Caco-2 (cell line): Measurements from ENCODE around the gene TMCC1. TPM values are rescaled to one million over a fixed set of nuclear protein-coding genes. Genes with fewer than 3 reads are reported as not detected.

ENCODE experiments used
- BruUV-seq: library from RNA; stranded (reverse); fragments of 400-500 nt; replicated peaks from 2 replicates; lab custom pipeline; 2021; lab: Mats Ljungman, UMichigan
- CTCF ChIA-PET: fragments of 300-600 bp; sonication (Branson Sonifier 250); formaldehyde crosslinking; loops from one replicate; lab custom pipeline; 2022; ENCODE audit warnings: antibody characterized with exemption; lab: Charles Lee
- POLR2A ChIA-PET: fragments of 300-600 bp; sonication (Branson Sonifier 250); formaldehyde crosslinking; loops from one replicate; lab custom pipeline; 2022; ENCODE audit warnings: antibody characterized with exemption; lab: Charles Lee
- DNase-seq, 2 experiments: peaks; one replicate each; pipeline versions ENCODE4 v3.0.0 to v3.0.0-alpha.2; 2020 to 2022
- H3K27me3 ChIP-seq: replicated peaks from 2 replicates; pipeline ENCODE4 v1.6.0; 2011; ENCODE audit warnings: low read length; ENCODE audit not compliant: control insufficient read depth, insufficient read depth
- H3K36me3 ChIP-seq: 2 replicates; pipeline ENCODE4 v1.5.1; 2011; ENCODE audit warnings: low read length; ENCODE audit not compliant: control insufficient read depth, insufficient read depth
- H3K4me1 ChIP-seq: fragments of 250-450 bp; sonication (Bioruptor Pico); 2 replicates; pipeline ENCODE4 v1.5.1; 2020; ENCODE audit warnings: mild to moderate bottlenecking
- H3K4me3 ChIP-seq: 2 replicates; pipeline ENCODE4 v1.5.1; 2011; ENCODE audit warnings: low read depth, mild to moderate bottlenecking, control low read depth, low read length
- H3K9me3 ChIP-seq: fragments of 250-450 bp; sonication (Bioruptor Pico); 2 replicates; pipeline ENCODE4 v1.5.1; 2020; ENCODE audit warnings: mild to moderate bottlenecking, moderate library complexity
- H3K27ac Mint-ChIP-seq: one replicate; pipeline ENCODE4 v1.8.0; 2022; ENCODE audit warnings: mixed read lengths; ENCODE audit not compliant: unreplicated experiment
- H3K27me3 Mint-ChIP-seq: one replicate; pipeline ENCODE4 v1.8.0; 2022; ENCODE audit warnings: mixed read lengths; ENCODE audit not compliant: insufficient read depth, unreplicated experiment
- H3K36me3 Mint-ChIP-seq: one replicate; pipeline ENCODE4 v1.8.0; 2022; ENCODE audit warnings: mild to moderate bottlenecking, mixed read lengths; ENCODE audit not compliant: insufficient read depth, unreplicated experiment
- H3K4me1 Mint-ChIP-seq: one replicate; pipeline ENCODE4 v1.8.0; 2022; ENCODE audit warnings: low read depth, mixed read lengths; ENCODE audit not compliant: unreplicated experiment
- H3K4me3 Mint-ChIP-seq: one replicate; pipeline ENCODE4 v1.8.0; 2022; ENCODE audit warnings: mild to moderate bottlenecking, moderate library complexity, mixed read lengths; ENCODE audit not compliant: unreplicated experiment
- H3K9me3 Mint-ChIP-seq: one replicate; pipeline ENCODE4 v1.8.0; 2022; ENCODE audit warnings: mixed read lengths; ENCODE audit not compliant: unreplicated experiment
- CTCF ChIP-seq, 2 experiments: fragments of 200-600 bp in 1 of 2; IDR thresholded peaks; 1 replicate in 1 of 2; 2 replicates in 1 of 2; pipeline versions ENCODE4 v1.5.1 to v1.8.0; 2011 to 2022; ENCODE audit warnings: antibody characterized with exemption in 1 of 2, control low read depth in 1 of 2, inconsistent platforms in 1 of 2, low read depth in 1 of 2, low read length in 1 of 2, mild to moderate bottlenecking in 1 of 2, moderate library complexity in 1 of 2; ENCODE audit not compliant: insufficient read depth in 1 of 2, severe bottlenecking in 1 of 2, unreplicated experiment in 1 of 2
- intact Hi-C: fragments of 100-400 bp; cut with micrococcal nuclease; formaldehyde crosslinking; loops from one replicate; pipeline ENCODE4 v1.10.0; 2022; ENCODE audit not compliant: unreplicated experiment
- total RNA-seq: library from RNA; stranded (reverse); gene quantifications from 2 replicates; pipeline ENCODE4 v1.2.3, GENCODE V29; 2022

Gene TMCC1
- total RNA-seq, 1 experiment from 2014 or later, result 27.8 TPM

DNA sequence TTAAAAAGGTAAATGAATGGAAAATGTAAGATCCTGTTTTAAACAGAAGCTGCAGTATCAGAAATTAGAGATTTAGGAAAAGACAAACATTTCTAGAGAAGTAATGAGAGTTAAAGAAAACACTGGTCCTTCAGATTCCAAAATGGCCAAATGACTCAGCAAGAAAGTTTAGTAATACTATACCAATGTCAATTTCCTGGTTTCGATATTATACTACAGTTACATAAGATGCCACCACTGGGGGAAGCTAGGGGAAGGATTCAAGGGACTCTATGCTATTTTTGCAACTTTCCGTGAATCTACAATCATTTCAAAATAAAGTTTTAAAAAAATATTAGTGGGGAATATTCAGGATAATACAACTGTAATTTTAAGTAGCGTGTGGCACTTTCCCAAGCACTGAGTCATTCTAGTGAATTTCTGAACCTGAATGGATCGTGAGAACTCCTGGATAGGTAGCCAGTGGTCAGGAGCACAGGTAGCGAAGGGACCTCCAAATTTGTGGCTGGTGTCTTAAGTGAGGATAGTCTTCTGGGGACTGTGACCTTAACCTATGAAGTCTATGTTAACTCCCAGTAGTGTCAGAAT lies 37.6 kb downstream of the TMCC1 start:
- POLR2A ChIA-PET, result no interaction called here
- Mint-ChIP-seq H3K36me3 (peaks cover 8% of the 10 kb centered on the region), H3K4me3 (no peak overlapping the region), H3K27ac (no peak overlapping the region), H3K9me3 (no peaks in the 10 kb centered on the region), H3K27me3 (no peaks in the 10 kb centered on the region), H3K4me1 (no peaks in the 10 kb centered on the region)
- no TSS peak for BruUV-seq
- intact Hi-C loops, result no loop called here
- 0 out of 2 replicates have a peak, but pooled peaks cover 1% of the 10 kb centered on the region for H3K9me3 ChIP-seq
- H3K36me3 ChIP-seq, result no peaks in the 10 kb centered on the region; the same call in 1 of the 2 replicates
- DNase-seq, result no peak
- no peak for TF ChIP-seq CTCF (IDR thresholded peaks at IDR 0.05; ENCODE audit: insufficient read depth in 1 of 2, low read depth in 1 of 2, low read length in 1 of 2, severe bottlenecking in 1 of 2, unreplicated experiment in 1 of 2)
- no peaks in the 10 kb centered on the region for H3K27me3 ChIP-seq
- CTCF ChIA-PET, result no interaction called here
- H3K4me1 ChIP-seq, result 0 out of 2 replicates have a peak, but pooled peaks cover 6% of the 10 kb centered on the region
- no peak overlapping the region for H3K4me3 ChIP-seq

GRCh38 chr3:129855170-129855831 lies 38.2 kb downstream of the TMCC1 start:
- BruUV-seq, result no TSS peak
- Mint-ChIP-seq H3K27ac (no peak overlapping the region), H3K36me3 (peaks cover 9% of the 10 kb centered on the region), H3K9me3 (no peaks in the 10 kb centered on the region), H3K4me3 (no peak overlapping the region), H3K4me1 (no peaks in the 10 kb centered on the region), H3K27me3 (no peaks in the 10 kb centered on the region)
- 0 out of 2 replicates have a peak, but pooled peaks cover 6% of the 10 kb centered on the region for H3K4me1 ChIP-seq
- peaks cover 5% of the 10 kb centered on the region; the same call in 1 of the 2 replicates for H3K9me3 ChIP-seq
- DNase-seq, result no peak
- POLR2A ChIA-PET, result no interaction called here
- intact Hi-C loops, result no loop called here
- no peak overlapping the region for H3K4me3 ChIP-seq
- CTCF ChIA-PET, result no interaction called here
- no peaks in the 10 kb centered on the region for H3K27me3 ChIP-seq
- no peak for TF ChIP-seq CTCF (IDR thresholded peaks at IDR 0.05; ENCODE audit: insufficient read depth in 1 of 2, low read depth in 1 of 2, low read length in 1 of 2, severe bottlenecking in 1 of 2, unreplicated experiment in 1 of 2)
- no peaks in the 10 kb centered on the region; the same call in 1 of the 2 replicates for H3K36me3 ChIP-seq

DNA sequence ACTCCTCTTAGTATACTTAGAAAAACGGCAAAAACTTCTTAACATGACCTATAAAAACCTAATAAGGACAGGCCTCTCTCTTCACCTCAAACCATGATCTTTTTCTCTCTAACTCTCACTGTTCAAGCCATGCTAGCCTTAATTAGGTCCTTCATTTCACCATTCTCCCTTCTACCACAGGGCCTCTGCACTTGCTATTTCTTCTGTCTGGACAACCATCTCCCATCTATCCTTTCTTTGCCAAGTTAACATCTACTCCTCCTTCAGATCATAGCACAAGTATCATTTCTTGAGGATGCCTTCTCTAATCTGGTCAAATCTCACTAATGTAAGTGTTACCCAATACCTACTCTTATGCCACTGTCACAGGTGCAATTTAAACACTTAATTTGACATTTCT lies 39.1 kb downstream of the TMCC1 start:
- Mint-ChIP-seq H3K36me3 (peaks cover 11% of the 10 kb centered on the region), H3K27me3 (no peaks in the 10 kb centered on the region), H3K4me3 (no peak overlapping the region), H3K9me3 (no peaks in the 10 kb centered on the region), H3K27ac (no peak overlapping the region), H3K4me1 (no peaks in the 10 kb centered on the region)
- BruUV-seq, result no TSS peak
- H3K4me1 ChIP-seq, result 0 out of 2 replicates have a peak, but pooled peaks cover 6% of the 10 kb centered on the region
- no peak overlapping the region for H3K4me3 ChIP-seq
- no peak for TF ChIP-seq CTCF (IDR thresholded peaks at IDR 0.05; ENCODE audit: insufficient read depth in 1 of 2, low read depth in 1 of 2, low read length in 1 of 2, severe bottlenecking in 1 of 2, unreplicated experiment in 1 of 2)
- ChIA-PET POLR2A (no interaction called here), CTCF (no interaction called here)
- peaks cover 8% of the 10 kb centered on the region; the same call in 1 of the 2 replicates for H3K9me3 ChIP-seq
- DNase-seq, result no peak
- H3K36me3 ChIP-seq, result no peaks in the 10 kb centered on the region; the same call in 1 of the 2 replicates
- H3K27me3 ChIP-seq, result no peaks in the 10 kb centered on the region
- intact Hi-C loops, result no loop called here
